NCI-H146 (cell line): ENCODE results near the gene BHLHA15.

ENCODE experiments used
- DNase-seq: peaks from one replicate; lab custom pipeline; 2025; lab: John Stamatoyannopoulos, UW

Gene BHLHA15

GRCh38 chr7:98244871-98245270 is 33.6 kb downstream of the BHLHA15 start:
- no peak for DNase-seq

- no peak for DNase-seq
Observed at GRCh38 chr7:98248156-98248555, 36.9 kb downstream of the BHLHA15 start.

- DNase-seq = no peak
Observed at GRCh38 chr7:98249106-98249505, 37.9 kb downstream of the BHLHA15 start.

GRCh38 chr7:98250789-98251188 is 39.5 kb downstream of the BHLHA15 start:
- DNase-seq = peak; percentile 50

- peak; percentile 73 for DNase-seq
Observed at GRCh38 chr7:98251231-98251600, 40.0 kb downstream of the BHLHA15 start.

- peak; percentile 94 for DNase-seq
Observed at GRCh38 chr7:98251601-98252424, 40.6 kb downstream of the BHLHA15 start, which contains the start of gene TECPR1. Gene TECPR1, minus strand, starts transcription at chr7:98252232. Its CDS starts 6,086 bp downstream, at chr7:98246146.

- DNase-seq = peak; percentile 26
Observed at GRCh38 chr7:98252425-98253054, 41.3 kb downstream of the BHLHA15 start.

GRCh38 chr7:98254516-98254915 is 43.3 kb downstream of the BHLHA15 start:
- DNase-seq = no peak

- DNase-seq = no peak
Observed at GRCh38 chr7:98254951-98255610, 43.8 kb downstream of the BHLHA15 start.

GRCh38 chr7:98256431-98256830 is 45.2 kb downstream of the BHLHA15 start:
- DNase-seq = no peak

GRCh38 chr7:98257701-98258100 is 46.5 kb downstream of the BHLHA15 start:
- DNase-seq = no peak
